Sigmoid colon (tissue), 4 donors: ENCODE data around the gene MYRIP.

ENCODE experiments used
- POLR2AphosphoS5 ChIP-seq, 4 donors: sonication (generic); formaldehyde crosslinking; IDR thresholded peaks; one replicate each; pipeline ENCODE4 v1.6.1; 2017; ENCODE audit warnings: antibody characterized with exemption in 4 of 4
- TF ChIP-seq, protein P1 (sequence below), 4 experiments: fragments of 450-650 bp in 3 of 4; fragments of 200-600 bp in 1 of 4; IDR thresholded peaks; one replicate each; pipeline ENCODE4 v1.5.1; 2016 to 2019; ENCODE audit warnings: antibody characterized with exemption in 4 of 4, mild to moderate bottlenecking in 3 of 4, moderate library complexity in 2 of 4

DNA sequence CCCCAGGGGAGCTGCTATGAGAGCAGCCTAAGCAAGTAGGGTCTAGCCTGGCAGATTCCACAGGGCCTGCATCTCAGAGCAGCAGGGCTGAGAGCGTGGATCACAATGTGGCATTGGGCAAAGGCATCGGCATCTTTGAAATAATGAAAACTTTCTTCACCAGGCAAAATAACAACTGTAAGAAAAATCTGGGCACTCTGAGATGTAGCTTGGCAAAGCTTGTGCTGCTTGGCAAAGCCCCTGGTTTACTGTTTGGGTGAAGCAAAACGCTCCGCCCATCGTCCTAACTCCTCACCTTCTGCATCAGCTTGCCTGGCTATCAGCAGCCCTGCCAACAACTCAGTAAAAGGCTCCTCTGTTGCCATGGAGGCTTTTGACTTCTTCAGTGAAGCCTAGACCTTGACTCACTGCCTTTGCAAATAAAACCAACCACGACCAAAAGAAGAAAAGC, 287.3 kb downstream of the MYRIP start:
- TF ChIP-seq POLR2AphosphoS5 (IDR thresholded peaks at IDR 0.05) = no peak
- TF ChIP-seq, protein P1, sequence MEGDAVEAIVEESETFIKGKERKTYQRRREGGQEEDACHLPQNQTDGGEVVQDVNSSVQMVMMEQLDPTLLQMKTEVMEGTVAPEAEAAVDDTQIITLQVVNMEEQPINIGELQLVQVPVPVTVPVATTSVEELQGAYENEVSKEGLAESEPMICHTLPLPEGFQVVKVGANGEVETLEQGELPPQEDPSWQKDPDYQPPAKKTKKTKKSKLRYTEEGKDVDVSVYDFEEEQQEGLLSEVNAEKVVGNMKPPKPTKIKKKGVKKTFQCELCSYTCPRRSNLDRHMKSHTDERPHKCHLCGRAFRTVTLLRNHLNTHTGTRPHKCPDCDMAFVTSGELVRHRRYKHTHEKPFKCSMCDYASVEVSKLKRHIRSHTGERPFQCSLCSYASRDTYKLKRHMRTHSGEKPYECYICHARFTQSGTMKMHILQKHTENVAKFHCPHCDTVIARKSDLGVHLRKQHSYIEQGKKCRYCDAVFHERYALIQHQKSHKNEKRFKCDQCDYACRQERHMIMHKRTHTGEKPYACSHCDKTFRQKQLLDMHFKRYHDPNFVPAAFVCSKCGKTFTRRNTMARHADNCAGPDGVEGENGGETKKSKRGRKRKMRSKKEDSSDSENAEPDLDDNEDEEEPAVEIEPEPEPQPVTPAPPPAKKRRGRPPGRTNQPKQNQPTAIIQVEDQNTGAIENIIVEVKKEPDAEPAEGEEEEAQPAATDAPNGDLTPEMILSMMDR (IDR thresholded peaks at IDR 0.05) = no peak
